ENCODE data around the gene CEMP1.
A peak's percentile ranks its signal among the peaks of the same experiment; 100 is the strongest.
"Not testable (repeated sequence)": the region's sequence is repeated elsewhere in the genome, so short reads cannot be mapped to it uniquely, and the experiment has no call there.

CEMP1 gene

DNA sequence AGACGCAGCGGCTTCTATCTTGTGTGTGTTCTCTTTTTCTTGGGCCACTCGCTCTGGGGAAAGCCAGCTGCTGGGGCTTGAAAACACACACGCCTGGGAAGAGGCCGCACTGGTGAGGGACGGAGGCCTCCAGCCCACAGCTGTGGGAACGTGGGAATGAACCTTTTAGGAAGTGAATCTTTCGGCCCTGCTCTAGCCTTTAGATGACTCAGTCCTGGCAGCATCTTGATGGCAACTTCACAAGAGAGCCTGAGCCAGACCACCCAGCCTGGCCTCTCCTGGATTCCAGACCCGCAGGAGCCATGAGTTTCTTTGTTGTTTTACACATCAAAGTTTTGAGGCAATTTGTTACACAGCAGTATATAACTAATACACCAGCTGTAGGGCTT lies 4.4 kb upstream of the CEMP1 start:
- DNase-seq, result no peak

DNA sequence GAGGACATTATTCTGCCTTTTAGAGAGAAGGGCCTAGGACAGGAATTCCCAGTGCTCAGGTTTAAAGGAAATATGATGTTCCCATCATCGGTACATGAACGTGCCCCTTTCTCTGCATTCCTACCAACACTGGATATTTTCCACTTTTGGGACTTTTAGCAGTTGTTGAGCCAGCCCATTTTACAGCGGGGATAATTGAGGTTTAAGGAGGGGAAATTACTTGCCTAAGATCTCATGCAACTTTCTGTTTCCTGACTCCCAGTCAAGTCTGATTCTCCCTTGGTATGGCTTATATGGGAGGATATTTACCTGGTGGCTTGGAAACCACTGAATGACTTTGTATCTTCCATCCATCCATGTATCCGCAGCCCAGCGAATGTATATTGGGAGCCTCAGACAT lies 3.1 kb upstream of the CEMP1 start:
- DNase-seq, result not testable (repeated sequence)

DNA sequence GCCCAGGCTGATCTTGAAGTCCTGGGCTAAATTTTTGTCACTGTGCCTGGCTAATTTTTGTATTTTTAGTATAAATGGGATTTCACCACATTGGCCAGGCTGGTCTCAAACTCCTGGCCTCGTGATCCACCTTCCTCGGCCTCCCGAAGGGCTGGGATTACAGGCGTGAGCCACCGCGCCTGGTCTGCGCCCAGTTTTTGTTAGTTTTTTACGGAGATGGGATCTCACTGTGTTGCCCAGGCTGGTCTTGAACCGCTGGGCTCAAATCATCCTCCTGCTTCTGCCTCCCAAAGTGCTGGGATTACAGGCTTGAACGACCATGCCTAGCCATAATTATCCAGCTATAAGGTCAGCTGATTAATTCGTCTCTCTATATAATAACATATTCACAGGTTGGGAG lies 2.7 kb upstream of the CEMP1 start:
- DNase-seq, result no peak

DNA sequence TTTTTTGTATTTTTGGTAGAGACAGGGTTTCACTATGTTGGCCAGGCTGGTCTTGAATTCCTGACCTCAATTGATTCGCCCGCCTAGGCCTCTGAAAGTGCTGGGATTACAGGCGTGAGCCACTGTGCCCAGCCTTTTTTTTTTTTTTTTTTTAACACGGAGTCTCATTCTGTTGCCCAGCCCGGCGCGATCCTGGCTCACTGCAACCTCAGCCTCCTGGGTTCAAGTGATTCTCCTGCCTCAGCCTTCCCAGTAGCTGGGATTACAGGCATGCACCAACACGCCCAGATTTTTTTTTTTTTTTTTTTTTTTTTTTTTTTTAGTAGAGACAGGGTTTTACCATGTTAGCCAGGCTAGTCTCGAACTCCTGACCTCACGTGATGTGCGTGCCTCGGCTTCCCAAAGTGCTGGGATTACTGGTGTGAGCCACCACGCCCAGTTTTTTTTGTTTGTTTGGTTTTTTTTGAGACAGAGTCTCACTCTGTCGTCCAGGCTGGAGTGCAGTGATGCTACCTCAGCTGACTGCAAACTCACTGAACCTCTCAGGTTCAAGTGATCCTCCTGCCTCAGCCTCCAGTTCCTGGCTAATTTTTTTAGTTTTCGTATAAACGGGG lies 2.0 kb upstream of the CEMP1 start:
- DNase-seq, result not testable (repeated sequence)

DNA sequence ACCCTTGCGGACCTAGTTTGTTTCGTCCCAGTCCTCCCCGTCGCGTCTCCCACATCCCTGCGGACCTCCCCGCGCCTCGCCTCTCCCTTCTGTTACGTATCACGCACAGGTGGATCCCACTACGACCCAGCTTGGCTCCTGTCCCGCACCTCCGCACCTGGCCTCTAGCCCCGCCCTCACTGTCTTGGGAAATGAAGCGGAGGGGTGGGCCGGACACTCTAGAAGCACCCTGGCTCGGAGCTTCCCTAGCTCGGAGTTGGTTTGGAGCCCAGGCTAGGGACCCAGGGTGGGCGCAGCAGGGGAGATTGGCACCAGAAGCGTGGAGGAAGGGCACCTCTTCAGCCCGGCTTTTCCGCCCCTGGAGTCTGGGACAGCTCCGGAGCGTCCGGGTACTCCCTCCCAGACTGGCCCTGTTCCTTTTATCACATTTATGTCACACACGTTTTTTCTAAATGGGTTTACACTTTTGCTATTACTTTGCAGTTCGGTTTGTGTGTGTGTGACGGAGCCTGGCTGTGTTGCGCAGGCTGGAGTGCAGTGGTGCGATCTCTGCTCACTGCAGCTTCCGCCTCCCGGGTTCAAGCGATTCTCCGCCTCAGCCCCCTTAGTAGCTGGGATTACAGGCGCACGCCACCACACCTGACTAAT lies 1.4 kb upstream of the CEMP1 start:
- DNase-seq, result no peak

DNA sequence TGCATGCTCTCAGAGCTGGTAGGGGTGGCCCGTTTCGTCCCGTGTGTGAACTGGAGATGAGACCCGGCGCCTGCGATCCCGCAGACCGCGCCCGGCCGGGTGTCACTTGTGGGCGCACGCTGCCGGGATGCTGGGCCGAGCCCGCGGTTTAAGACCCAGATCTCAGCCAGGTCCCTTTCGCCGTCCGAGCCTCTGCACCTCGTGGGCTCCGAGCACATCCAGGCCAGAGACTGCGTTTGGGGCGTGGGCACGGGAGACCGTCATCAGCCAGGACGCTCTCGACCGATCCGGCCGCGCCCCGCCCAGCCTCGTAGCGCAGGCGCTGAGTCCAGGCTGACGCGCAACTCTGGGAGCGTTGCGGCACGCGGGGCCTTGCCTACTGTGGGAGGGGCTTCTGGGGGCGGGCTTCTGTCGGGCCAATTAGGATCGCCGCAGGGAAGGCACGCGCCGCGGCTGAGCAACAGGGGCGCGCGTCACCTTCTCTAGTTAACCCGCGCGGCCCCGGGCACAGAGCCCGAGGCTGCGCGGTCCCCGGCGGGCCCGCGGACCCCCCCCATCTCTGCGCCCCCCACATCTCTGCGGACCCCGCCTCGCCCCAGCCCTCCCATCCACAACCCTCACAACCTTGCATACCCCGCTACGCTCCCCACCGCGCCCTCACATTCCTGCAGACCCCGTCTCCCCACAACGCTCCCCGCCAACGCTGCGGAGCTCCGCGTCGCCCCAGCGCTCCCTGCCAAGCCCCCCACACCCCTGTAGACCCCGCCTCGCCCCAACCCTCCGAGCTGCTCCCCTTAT lies 687 bp upstream of the CEMP1 start:
- DNase-seq, result peak; percentile 93

DNA sequence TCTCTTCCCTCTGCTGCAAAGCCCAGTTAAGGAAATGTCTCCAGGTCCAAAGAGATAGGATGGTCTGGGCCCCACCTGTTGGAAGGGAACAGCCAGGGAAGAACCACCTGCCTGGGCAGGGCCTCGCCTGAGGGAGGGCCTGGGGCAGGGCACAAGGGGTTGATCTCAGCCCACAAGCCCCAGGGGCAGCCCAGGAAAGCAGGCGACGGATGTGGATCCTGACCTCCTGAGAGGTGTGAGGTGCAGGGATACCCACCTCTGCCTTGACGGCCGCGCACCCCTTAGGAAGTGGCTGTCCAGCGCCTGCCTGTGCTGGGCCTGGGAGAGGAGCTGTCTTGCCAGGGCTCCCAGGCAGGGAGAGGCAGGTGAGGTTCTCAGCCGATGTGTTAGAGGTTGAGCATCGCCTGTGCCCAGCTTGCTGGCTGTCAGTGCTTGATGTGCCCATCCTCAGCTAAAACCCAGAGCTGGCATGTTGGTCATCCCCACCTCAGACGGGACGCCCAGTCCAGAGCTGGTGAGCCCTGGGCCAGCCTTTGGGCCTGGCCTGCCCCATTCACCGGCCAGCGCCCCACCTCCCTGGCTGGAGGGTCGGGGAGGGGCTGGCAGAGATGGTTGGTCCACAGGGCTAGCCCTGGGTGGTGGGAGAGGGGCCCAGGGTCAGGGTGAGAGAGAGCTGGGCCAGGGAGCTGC lies 434 bp downstream of the CEMP1 start:
- no peak for DNase-seq

DNA sequence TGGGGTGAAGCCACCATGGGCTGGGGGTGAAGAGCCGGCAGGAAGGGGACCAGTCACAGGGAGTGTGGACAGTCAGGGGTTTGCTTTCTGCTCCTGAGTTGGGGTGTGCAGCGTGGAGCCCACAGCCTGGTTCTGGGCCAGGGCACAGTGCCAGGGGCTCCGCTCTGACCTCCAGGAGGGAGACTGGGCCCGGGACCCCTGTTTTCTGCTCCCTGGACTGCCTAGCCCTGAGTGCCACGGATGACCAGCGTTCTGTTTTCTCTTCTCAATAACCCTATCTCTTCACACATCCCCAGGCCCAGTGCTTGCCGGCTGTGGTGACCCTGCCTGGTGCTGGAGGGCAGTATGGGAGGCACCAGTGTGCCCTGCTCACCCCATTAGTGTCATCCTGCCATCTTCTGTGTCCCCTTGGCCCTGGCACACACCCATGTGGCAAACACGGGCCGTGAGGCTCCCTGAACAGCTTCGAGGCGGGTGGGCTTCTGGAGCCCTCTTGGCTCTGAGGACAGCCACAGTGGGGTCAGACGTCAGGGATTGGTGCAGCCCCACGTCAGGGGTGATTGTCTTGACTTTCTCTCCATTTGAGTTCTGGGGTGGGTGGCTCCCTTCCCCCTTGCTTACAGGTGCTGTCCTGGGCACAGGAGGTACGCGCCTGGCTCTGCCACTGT lies 1.1 kb downstream of the CEMP1 start:
- DNase-seq, result no peak

DNA sequence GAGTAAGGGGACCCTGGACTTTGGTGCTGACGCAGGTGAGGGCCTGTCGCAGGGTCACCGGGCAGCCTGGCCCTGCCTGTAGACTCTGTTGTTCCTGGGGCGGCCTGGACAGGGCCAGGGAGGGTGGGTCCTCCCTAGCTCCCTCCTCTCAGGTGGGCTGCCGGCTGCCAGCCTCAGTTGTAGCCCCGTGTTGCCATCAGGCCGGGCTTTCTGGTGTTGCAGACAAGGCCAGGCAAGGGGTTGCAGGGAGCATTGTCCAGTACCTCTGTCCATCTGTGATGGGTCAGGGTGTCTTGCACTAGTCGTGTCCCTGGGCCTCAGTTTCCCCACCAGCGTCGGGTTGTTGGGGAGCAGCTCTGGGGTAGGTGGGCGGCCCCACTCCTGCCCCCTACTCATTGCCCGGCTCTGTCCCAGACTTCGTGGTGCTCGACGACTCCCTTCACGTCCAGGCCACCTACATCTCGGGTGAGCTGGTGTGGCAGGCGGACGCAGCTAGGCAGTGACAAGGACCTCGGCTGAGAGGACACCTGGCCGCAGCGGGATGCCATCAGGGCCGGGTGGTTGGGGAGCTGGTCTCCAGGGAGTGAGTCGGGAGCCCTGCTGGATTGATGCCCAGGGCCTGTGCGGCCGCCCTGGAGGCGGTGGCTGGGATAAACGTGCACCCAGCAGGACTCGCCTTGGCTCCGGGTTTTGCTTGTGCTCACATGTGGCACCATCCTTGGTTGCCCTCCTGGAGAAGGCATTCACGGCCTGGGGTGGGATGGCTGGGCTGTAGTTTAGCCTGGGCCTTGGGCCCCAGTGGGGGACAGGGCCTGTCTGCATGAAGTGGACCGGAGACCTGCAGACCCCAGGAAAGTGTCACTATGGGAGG lies 1.9 kb downstream of the CEMP1 start:
- no peak for DNase-seq

DNA sequence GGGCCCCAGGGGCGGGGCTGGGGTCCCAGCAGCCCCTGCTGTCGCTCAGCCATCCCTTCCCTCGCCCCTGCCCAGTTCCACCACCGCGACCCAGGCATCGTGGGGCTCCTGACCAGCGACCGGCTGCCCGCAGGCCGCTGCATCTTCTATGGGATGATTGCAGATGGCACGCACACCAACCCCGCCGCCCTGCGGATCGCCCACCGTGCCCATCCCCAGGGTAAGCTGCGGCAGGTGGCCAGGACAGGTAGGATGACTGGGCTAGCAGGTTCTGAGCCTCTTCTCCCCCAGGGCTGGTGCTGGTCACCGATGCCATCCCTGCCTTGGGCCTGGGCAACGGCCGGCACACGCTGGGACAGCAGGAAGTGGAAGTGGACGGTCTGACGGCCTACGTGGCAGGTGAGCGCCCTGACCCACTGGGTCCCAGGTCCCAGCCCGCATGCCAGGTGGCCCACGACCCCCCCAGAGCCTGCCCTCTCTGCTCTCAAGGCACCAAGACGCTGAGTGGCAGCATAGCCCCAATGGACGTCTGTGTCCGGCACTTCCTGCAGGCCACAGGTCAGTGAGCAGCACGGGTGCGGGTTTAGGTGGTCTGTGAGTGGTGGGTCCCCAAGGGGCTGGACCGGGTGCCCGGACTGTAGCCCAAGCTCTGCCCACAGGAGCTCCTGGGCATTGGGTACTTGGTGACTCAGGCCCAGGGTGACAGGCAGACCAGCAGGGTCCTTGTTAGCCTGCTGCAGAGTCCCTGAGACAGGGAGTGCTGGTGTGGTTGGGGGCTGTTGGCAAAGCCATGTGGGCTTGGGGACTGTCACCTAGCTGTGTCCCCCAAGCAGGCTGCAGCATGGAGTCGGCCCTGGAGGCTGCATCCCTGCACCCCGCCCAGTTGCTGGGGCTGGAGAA lies 2.8 kb downstream of the CEMP1 start:
- no peak for DNase-seq

DNA sequence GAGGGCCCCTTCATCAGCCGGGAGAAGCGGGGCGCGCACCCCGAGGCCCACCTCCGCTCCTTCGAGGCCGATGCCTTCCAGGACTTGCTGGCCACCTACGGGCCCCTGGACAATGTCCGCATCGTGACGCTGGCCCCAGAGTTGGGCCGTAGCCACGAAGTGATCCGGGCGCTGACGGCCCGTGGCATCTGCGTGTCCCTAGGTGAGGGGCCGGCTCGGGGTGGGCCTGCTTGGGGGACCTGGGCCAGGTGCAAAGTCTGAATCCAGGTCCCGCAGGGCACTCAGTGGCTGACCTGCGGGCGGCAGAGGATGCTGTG lies 3.5 kb downstream of the CEMP1 start:
- no peak for DNase-seq

DNA sequence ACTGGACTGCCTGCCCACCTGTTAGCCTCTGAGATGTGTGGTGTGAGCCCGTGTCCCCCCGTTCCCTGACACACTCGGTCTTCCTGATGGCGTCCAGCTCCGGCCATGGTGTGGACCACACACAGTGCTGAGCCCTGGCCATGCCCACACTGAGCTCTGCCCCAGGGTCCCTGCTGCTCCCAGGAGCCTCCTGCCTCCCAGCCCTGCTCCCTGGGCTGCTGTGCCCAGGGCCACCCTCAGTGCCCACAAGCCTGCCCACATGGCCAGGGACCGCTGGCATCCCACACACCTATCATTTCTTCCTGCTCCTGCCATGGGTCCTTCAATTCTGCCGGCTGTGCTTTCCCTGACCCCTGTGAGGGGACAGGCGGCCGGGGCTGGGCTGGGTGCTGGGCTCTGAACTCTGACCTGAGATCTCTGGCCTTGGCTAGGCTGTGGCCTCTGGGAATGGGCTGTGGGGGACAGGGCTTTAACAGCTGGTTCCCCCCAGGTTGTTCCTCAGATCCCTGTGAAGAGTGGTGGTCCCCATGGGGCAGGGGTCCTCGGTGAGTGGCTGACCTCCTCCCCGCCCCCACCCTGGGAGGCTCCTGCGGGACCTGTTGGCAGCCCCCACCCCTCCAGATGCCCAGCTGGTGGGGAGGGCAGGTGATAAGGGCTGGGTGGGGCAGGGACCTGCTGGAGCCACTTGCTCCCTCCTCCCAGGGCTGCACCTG lies 4.0 kb downstream of the CEMP1 start:
- no peak for DNase-seq

DNA sequence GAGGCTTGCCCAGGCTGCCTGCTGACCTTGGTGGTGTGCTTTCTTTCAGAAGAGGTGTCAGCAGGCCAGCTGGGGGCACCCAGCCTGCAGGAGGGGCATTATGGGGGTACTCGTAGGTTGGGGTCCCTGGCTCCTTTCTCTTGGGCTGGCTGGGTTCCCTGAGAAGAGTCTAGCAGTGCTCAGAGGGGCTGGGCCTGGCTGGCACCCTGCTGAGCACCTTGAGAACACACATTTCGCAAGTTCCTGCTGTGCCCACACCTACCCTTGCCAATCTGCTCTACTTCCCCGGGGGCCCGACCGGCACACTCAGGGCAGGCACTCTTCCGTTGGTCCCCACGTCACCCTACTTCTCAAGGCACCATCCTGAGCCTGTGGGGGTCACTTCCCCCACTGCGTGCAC lies 5.1 kb downstream of the CEMP1 start:
- DNase-seq, result no peak

DNA sequence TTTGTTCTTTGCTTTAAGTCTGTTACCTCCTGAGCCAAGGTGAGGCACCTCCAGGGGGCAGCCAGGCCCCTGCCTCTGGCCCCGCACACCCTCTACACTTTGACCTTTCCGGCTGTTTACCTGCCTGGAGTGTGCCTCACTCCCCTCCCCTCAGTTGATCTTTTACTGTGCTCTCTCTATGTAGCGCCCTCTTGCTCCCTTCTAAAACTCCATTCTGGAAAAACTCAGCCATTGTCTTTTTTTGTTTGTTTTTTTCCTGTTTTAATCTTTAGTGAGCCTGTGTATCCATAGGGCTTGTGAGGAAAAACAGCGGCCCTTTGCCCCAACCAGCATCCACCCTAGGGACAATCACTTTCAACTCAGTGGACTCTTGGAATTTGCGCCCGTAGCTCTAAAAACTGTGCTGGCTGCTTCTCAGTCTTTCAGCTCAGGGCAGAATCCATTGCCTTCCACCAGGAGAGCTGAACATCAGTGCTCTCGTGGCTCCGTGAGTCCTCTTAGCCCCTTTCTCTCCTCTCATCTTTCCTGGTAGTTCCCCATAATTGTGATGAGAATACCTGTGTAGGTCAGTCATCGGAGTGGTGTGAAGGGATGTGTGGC lies 6.8 kb downstream of the CEMP1 start:
- DNase-seq, result no peak

DNA sequence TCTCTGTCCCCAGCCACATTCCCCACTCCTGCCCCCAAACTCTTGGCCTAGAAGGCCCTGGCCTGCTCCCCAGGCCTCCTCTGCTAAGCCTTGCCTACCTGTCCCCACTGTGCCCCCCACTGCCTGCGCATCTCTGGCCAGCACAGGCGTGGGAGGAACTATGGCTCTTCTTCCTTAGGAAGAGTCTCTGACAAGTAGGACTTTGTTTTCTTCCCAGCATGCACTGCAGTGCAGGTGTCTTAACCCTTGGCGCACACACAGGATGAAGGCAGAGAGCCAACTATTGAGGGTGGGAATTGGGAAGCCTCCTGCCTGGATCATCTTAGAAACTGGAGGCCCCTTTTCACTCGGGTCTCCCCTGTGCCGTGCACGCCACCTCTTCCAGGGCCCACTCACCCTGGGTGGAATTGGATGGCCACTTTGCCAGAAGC lies 7.4 kb downstream of the CEMP1 start:
- DNase-seq, result no peak

DNA sequence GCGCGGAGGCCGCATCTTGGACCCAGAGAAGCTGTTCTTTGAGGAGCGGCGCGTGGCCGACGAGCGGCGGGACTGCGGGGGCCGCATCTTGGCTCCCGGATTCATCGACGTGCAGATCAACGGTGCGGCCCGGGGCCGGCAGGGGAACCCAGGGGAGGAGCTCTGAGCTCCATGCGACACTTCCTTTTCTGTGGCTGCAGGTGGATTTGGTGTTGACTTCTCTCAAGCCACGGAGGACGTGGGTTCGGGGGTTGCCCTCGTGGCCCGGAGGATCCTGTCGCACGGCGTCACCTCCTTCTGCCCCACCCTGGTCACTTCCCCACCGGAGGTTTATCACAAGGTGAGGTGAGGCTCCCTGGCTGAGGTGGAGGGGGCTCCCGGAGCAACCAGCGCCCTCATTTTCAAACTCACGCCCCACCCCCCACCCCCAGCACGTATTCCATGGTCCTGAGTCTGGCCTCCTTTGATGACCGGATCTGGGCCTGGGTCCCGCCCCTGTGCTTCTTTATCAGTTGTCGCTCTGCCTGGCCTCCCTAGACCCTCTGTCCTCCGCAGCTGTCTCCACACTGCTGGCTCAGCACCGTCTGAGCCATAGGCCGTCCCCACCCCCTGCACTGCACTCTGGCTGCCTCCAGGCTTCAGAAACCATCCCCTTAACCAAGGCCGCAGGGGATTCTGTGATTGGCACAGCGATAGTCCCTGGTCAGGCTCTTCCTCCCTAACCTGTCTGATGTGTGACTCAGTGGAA lies 10.2 kb downstream of the CEMP1 start:
- DNase-seq, result no peak

DNA sequence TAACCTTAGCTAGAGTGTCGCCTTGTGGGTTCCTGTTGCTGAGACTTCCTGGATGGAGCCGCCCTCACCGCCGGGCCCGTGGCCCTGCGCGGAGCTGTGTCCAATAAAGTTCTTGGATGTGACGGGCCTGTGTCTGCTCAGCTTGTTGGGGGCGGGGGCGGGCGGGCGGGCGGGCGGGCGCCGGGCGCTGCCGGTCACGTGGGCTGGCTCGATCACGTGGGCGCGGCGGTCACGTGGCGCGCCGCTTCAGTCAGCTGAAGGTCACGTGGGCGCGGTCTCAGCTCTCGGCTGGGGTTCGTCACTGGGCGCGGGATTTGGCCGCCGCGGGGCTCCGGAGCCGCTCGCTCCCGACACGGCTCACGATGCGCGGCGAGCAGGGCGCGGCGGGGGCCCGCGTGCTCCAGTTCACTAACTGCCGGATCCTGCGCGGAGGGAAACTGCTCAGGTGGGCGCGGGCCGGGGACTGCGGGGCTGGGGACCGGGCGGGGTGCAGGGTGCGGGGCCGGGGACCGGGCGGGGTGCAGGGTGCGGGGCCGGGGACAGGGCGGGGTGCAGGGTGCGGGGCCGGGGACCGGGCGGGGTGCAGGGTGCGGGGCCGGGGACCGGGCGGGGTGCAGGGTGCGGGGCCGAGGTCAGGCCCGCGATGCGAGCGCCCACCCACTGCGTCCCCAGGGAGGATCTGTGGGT lies 11.0 kb downstream of the CEMP1 start, which contains the start of gene AMDHD2:
AMDHD2 (plus strand) TSS at position 275 of the 687 bp plus-strand sequence; CDS start at position 363, 88 bp downstream.
- peak; percentile 82 for DNase-seq

DNA sequence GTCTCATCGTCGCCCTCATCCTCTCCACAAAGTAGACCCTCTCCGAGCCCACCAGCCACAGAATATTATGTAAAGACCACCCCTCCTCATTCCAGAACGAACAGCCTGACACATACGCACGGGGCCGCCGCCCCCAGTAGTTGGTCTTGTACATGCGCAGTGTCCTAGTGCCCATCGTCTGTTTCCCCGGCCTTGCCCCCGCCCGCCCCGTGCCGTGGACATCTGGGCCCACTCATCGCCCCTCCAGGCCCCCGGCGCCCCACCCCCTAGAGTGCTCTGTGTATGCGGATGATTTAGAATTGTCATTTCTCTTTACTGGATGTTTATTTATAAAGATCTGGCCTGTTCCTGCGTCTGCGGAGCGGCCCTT lies 11.5 kb downstream of the CEMP1 start:
- DNase-seq, result no peak
